WI38 (cell line): ENCODE results near the gene OR10H5.

Source experiments
- H3K4me3 ChIP-seq: 2 replicates; pipeline ENCODE4 v1.5.1; 2011; ENCODE audit warnings: low read depth, mild to moderate bottlenecking, control low read depth, low read length
- CTCF ChIP-seq: IDR thresholded peaks from 2 replicates; pipeline ENCODE4 v1.5.1; 2012; ENCODE audit warnings: low read depth, mild to moderate bottlenecking, control low read depth, low read length

The OR10H5 gene

DNA sequence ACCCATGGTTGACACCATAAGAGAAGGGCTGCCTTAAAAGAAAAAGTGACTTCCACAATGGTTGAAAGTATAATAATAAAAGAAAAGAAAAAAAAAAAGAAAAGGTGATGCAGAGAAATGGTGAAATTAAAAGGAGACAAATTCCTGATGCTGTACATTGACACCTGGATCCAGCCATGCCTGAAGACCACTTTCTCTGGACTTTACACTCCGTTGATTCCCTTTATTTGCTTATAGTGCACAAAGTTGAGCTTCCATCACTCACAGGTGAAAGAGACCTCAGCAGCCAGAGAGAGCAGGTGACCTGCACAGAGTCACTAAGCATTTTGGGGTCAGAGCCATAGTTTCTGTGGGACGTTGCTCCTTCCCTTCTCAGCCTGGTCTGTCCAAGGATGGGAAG lies 12.2 kb upstream of the OR10H5 start:
- TF ChIP-seq CTCF, result no peak
- no peak overlapping the region for H3K4me3 ChIP-seq

DNA sequence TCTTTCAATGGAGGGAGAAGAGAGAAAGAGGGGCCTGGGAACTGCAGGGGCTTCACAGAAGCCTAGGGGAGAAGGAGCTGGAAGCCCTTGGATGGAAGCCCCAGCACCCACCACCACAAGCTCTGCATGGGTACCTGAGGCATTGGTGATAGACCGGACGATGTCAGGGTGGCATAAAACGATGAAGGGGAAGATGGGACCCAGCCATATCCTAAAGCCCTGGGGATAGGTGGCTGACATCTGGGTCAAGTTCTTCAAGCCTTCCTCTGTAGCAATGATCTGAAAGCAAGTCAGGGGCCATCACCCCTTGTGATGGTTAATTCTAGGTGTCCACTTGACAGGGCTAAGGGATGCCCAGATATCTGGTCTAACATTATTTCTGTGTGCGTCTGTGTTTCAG lies 11.2 kb upstream of the OR10H5 start:
- H3K4me3 ChIP-seq, result no peak overlapping the region
- no peak for TF ChIP-seq CTCF

GRCh38 chr19:15776991-15777970 lies 10.2 kb upstream of the OR10H5 start:
- no peak for TF ChIP-seq CTCF
- H3K4me3 ChIP-seq, result no peak overlapping the region

DNA sequence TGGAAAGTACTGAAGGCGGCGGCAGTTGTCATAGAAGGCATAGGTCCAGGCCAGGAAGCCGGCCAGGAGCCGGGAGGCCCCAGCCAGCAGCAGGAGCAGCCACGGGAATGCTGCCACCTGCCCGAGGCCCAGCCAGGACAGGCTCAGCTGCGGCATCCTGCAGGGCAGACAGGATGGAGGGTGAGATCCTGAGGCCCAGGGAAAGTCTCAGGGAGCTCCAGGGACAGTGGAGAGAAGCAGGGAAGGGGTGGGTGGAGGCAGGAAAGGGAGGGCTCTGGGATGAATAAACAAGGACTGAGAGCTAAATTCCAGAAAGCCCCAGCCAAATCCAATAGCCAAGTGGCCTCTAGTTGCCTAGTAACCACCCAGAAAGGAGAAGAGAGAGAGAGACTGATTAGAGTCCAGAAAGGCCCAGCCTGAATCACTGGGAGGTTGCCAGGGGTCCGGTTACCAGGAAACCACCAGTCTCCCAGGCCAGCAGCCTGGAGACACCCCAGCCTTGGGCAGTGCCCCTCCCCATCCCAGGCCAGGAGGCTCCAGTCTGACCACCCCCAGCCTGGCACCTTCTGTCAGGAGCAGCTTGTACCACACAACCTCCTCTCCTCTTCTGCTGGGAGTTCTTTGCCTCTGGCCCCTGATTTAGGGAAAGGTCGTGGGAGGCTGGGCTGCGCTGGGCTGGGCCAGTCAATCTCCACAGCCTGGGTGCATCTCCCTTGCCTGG lies 7.5 kb upstream of the OR10H5 start:
- H3K4me3 ChIP-seq, result no peak overlapping the region
- TF ChIP-seq CTCF, result no peak

- no peak for TF ChIP-seq CTCF
- no peak overlapping the region for H3K4me3 ChIP-seq
These were observed 6.6 kb upstream of the OR10H5 start for GRCh38 chr19:15780610-15781418.

DNA sequence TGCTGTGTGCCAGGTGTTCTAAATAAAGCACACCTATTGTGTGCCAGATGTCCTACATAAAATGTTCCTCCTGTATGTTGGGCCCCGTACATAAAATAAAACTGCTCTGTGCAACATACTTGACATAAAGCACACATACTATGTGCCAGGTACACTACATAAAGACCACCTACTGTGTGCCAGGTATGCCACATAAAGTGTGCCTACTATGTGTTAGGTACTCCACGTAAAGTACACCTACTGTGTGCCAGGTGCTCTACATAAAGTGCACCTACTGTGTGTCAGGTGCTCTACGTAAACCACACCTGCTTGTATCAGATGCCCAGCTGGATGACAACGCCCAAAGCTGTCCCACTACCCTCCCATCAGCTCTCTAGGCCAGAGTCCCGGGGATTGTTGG lies 5.8 kb upstream of the OR10H5 start:
- TF ChIP-seq CTCF, result no peak
- H3K4me3 ChIP-seq, result no peak overlapping the region
